Muscle of leg (tissue), 11 donors: ENCODE data around the gene FAHD1. TPM values are rescaled to one million over a fixed set of nuclear protein-coding genes. Genes with fewer than 3 reads are reported as not detected.

Experiments
- DNase-seq: peaks from one replicate; pipeline ENCODE4 v3.0.0; 2013
- H3K27ac ChIP-seq: one replicate; pipeline ENCODE4 v1.5.1; 2013; ENCODE audit warnings: mild to moderate bottlenecking, low read length, control low read depth
- H3K27me3 ChIP-seq: one replicate; pipeline ENCODE4 v1.6.1; 2013; ENCODE audit warnings: low read length; ENCODE audit not compliant: control insufficient read depth, insufficient read depth
- H3K36me3 ChIP-seq: one replicate; pipeline ENCODE4 v1.6.1; 2013; ENCODE audit warnings: low read length; ENCODE audit not compliant: control insufficient read depth, insufficient read depth
- H3K4me1 ChIP-seq: one replicate; pipeline ENCODE4 v1.6.1; 2013; ENCODE audit warnings: low read length; ENCODE audit not compliant: control insufficient read depth, insufficient read depth
- H3K4me3 ChIP-seq: one replicate; pipeline ENCODE4 v1.5.1; 2013; ENCODE audit warnings: low read length, control low read depth
- H3K9me3 ChIP-seq: replicated peaks from 2 replicates; pipeline ENCODE4 v1.6.1; 2013; ENCODE audit warnings: low read depth, low read length; ENCODE audit not compliant: control insufficient read depth
- WGBS: methylation state at CpG from one replicate; pipeline ENCODE4 v1.1.5; 2013; ENCODE audit warnings: missing lambda C conversion rate; ENCODE audit not compliant: insufficient coverage; 5-methylcytosine and 5-hydroxymethylcytosine counted together
- polyA plus RNA-seq, 8 donors: library from polyadenylated mRNA; unstranded; fragments of 120-200 nt; gene quantifications; one replicate each; pipeline versions ENCODE4 v1.2.1 to v1.2.3, GENCODE V29; 2013; ENCODE audit warnings: inconsistent platforms in 1 of 8, low replicate concordance in 1 of 8; ENCODE audit not compliant: insufficient read length in 8 of 8, insufficient read depth in 1 of 8
- total RNA-seq: library from RNA; stranded (reverse); fragments of 120-200 nt; gene quantifications from one replicate; pipeline ENCODE4 v1.2.4, GENCODE V29; 2013

Gene FAHD1
- total and polyA plus RNA-seq, 9 donors: 19.7 to 27.7 (median 22.6) TPM

- Histone ChIP-seq H3K9me3 (no peaks in the 10 kb centered on the region), H3K4me3 (no peak overlapping the region), H3K27me3 (no peaks in the 10 kb centered on the region), H3K4me1 (no peaks in the 10 kb centered on the region), H3K36me3 (no peaks in the 10 kb centered on the region), H3K27ac (no peak overlapping the region)
- 44% methylated on average over 8 of the region's 9 CpGs for WGBS
- no peak for DNase-seq
These were observed 12.5 kb downstream of the FAHD1 start for GRCh38 chr16:1839554-1839953.

DNA sequence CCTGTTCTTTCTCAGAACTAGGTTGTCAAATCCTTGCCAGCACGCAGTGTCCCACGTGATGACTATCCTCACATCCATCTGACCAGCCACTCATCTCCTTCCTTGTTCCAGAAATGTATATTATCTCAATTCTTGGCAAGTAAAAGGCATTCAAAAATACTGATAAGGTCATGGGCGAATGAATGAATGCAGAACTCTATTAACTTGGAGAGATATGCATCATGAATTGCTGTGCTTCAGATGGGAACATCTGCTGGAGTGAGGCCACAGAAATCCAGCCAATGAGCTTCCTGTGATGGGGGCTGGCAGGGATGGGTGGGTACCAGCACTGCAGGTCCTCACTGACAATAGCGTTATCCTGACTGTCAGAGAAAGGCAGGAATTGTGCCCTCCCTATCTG, 19.0 kb downstream of the FAHD1 start:
- no peak for DNase-seq
- H3K36me3 ChIP-seq: no peaks in the 10 kb centered on the region
- H3K9me3 ChIP-seq: no peaks in the 10 kb centered on the region
- no peak overlapping the region for H3K4me3 ChIP-seq
- WGBS: 90% methylated on average over 2 of the region's 4 CpGs
- peaks cover under 1% of the 10 kb centered on the region for H3K27me3 ChIP-seq
- H3K4me1 ChIP-seq: no peaks in the 10 kb centered on the region
- H3K27ac ChIP-seq: no peak overlapping the region

DNA sequence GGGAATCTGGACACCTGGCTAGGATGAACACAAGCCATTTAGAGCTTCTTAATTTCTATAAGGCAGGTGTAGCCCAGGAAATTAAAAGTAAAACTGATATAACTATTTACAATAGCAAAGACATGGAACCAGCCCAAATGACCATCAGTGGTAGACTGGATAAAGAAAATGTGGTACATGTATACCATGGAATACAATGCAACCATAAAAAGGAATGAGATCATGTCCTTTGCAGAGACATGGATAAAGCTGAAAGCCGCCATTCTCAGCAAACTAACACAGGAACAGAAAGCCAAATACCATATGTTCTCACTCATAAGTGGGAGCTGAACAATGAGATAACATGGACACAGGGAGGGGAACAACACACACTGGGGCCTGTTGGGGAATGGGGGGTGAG, 19.4 kb downstream of the FAHD1 start:
- WGBS: no CpG with 5 or more reads among the region's 1 CpG
- Histone ChIP-seq H3K9me3 (no peaks in the 10 kb centered on the region), H3K27me3 (peaks cover 4% of the 10 kb centered on the region), H3K36me3 (no peaks in the 10 kb centered on the region), H3K27ac (no peak overlapping the region), H3K4me1 (no peaks in the 10 kb centered on the region), H3K4me3 (no peak overlapping the region)
- DNase-seq: no peak

GRCh38 chr16:1850981-1851380, 24.0 kb downstream of the FAHD1 start:
- 74% methylated on average over 6 of the region's 7 CpGs for WGBS
- no peaks in the 10 kb centered on the region for H3K9me3 ChIP-seq

GRCh38 chr16:1851793-1852192, 24.8 kb downstream of the FAHD1 start:
- H3K4me1 ChIP-seq: no peaks in the 10 kb centered on the region
- 14% methylated on average over 1 of the region's 4 CpGs for WGBS
- no peak overlapping the region for H3K27ac ChIP-seq
- no peak for DNase-seq
- peaks cover 20% of the 10 kb centered on the region for H3K27me3 ChIP-seq
- no peaks in the 10 kb centered on the region for H3K36me3 ChIP-seq
- H3K9me3 ChIP-seq: no peaks in the 10 kb centered on the region
- H3K4me3 ChIP-seq: no peak overlapping the region

More at GRCh38 chr16:1850981-1851380, 24.0 kb downstream of the FAHD1 start:
- Histone ChIP-seq H3K4me3 (no peak overlapping the region), H3K36me3 (no peaks in the 10 kb centered on the region), H3K27me3 (peaks cover 18% of the 10 kb centered on the region), H3K4me1 (no peaks in the 10 kb centered on the region), H3K27ac (no peak overlapping the region)
- DNase-seq: no peak

- H3K4me3 ChIP-seq: no peak overlapping the region
- WGBS: no CpG with 5 or more reads among the region's 5 CpGs
- H3K9me3 ChIP-seq: no peaks in the 10 kb centered on the region
- no peak overlapping the region for H3K27ac ChIP-seq
- DNase-seq: no peak
- peaks cover 44% of the 10 kb centered on the region for H3K27me3 ChIP-seq
- H3K4me1 ChIP-seq: no peaks in the 10 kb centered on the region
- H3K36me3 ChIP-seq: no peaks in the 10 kb centered on the region
These were observed 30.6 kb downstream of the FAHD1 start for GRCh38 chr16:1857433-1858097.

GRCh38 chr16:1858189-1858865, 31.3 kb downstream of the FAHD1 start:
- no peaks in the 10 kb centered on the region for H3K36me3 ChIP-seq
- H3K4me1 ChIP-seq: no peaks in the 10 kb centered on the region
- H3K27ac ChIP-seq: no peak overlapping the region
- 12% methylated on average over 6 of the region's 8 CpGs for WGBS
- no peak overlapping the region for H3K4me3 ChIP-seq
- DNase-seq: no peak
- peaks cover 47% of the 10 kb centered on the region for H3K27me3 ChIP-seq
- no peaks in the 10 kb centered on the region for H3K9me3 ChIP-seq

GRCh38 chr16:1859650-1860049, 32.6 kb downstream of the FAHD1 start:
- H3K4me1 ChIP-seq: no peaks in the 10 kb centered on the region
- no peak overlapping the region for H3K4me3 ChIP-seq
- no peak for DNase-seq
- H3K27me3 ChIP-seq: peaks cover 44% of the 10 kb centered on the region
- H3K27ac ChIP-seq: no peak overlapping the region
- WGBS: 0% methylated on average over 1 of the region's 8 CpGs
- H3K36me3 ChIP-seq: no peaks in the 10 kb centered on the region
- no peaks in the 10 kb centered on the region for H3K9me3 ChIP-seq

DNA sequence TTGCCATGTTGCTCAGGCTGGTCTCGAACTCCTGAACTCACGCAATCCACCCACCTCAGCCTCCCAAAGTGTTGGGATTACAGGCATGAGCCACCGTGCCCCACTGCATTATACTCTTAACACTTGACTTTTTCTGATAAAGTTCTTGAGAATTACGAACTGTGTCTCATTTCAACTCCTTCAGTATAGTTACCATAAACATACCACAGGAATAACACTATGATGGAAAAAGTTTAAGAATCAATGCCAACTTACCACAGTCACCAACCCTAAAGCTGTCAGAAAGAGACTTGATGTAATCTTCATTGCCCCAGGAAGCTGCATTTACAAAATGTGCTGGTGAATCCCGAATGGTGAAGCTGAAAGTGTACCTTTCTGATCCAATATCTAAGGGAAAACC, 34.7 kb downstream of the FAHD1 start:
- H3K27me3 ChIP-seq: peaks cover 41% of the 10 kb centered on the region
- no peak overlapping the region for H3K27ac ChIP-seq
- WGBS: 93% methylated on average over 2 of the region's 5 CpGs
- no peak for DNase-seq
- no peaks in the 10 kb centered on the region for H3K36me3 ChIP-seq
- H3K9me3 ChIP-seq: no peaks in the 10 kb centered on the region
- H3K4me3 ChIP-seq: no peak overlapping the region
- H3K4me1 ChIP-seq: no peaks in the 10 kb centered on the region

GRCh38 chr16:1862394-1862793, 35.4 kb downstream of the FAHD1 start:
- DNase-seq: no peak
- no peaks in the 10 kb centered on the region for H3K4me1 ChIP-seq
- H3K27me3 ChIP-seq: peaks cover 38% of the 10 kb centered on the region
- H3K4me3 ChIP-seq: no peak overlapping the region
- no peaks in the 10 kb centered on the region for H3K36me3 ChIP-seq
- H3K9me3 ChIP-seq: no peaks in the 10 kb centered on the region
- no peak overlapping the region for H3K27ac ChIP-seq
- 79% methylated on average over 4 of the region's 9 CpGs for WGBS
